WTC11 (cell line): ENCODE results near the gene CCDC137. TPM values are rescaled to one million over a fixed set of nuclear protein-coding genes. Genes with fewer than 3 reads are reported as not detected.

ENCODE experiments used
- ATAC-seq: fragments of 200-7000 bp; cut with Tn5 transposase; 2 replicates; pipeline ENCODE4 v1.10.0; 2021; ENCODE audit warnings: mild to moderate bottlenecking, moderate library complexity
- CTCF ChIA-PET: fragments of 300-600 bp; sonication (Branson Sonifier 250); formaldehyde crosslinking; loops from one replicate; lab custom pipeline; 2021; ENCODE audit warnings: antibody characterized with exemption; lab: Charles Lee
- POLR2A ChIA-PET: fragments of 350-600 bp; sonication (Branson Sonifier 250); formaldehyde crosslinking; loops from one replicate; lab custom pipeline; 2021; ENCODE audit warnings: antibody characterized with exemption; lab: Charles Lee
- DNase-seq: peaks from one replicate; pipeline ENCODE4 v3.0.0; 2021; ENCODE audit warnings: low spot score
- H3K27ac Mint-ChIP-seq: 2 replicates; pipeline ENCODE4 v1.8.0; 2021; ENCODE audit warnings: mixed read lengths
- H3K27me3 Mint-ChIP-seq: 2 replicates; pipeline ENCODE4 v1.8.0; 2021; ENCODE audit warnings: low read depth, mild to moderate bottlenecking, moderate library complexity, mixed read lengths
- H3K36me3 Mint-ChIP-seq: 2 replicates; pipeline ENCODE4 v1.8.0; 2021; ENCODE audit warnings: mixed read lengths
- H3K4me1 Mint-ChIP-seq: 2 replicates; pipeline ENCODE4 v1.8.0; 2022; ENCODE audit warnings: mixed read lengths
- H3K4me3 Mint-ChIP-seq: 2 replicates; pipeline ENCODE4 v1.8.0; 2021; ENCODE audit warnings: mild to moderate bottlenecking, moderate library complexity, mixed read lengths
- H3K9me3 Mint-ChIP-seq: 2 replicates; pipeline ENCODE4 v1.8.0; 2021; ENCODE audit warnings: mixed read lengths
- ARID4B ChIP-seq: sonication (generic); formaldehyde crosslinking; IDR thresholded peaks from 2 replicates; pipeline ENCODE4 v1.8.0; 2023; ENCODE audit warnings: missing genetic modification reagents, mild to moderate bottlenecking, borderline replicate concordance
- FOXJ3 ChIP-seq: sonication (generic); formaldehyde crosslinking; IDR thresholded peaks from 2 replicates; pipeline ENCODE4 v1.9.0; 2021; ENCODE audit warnings: missing genetic modification reagents, mild to moderate bottlenecking, borderline replicate concordance
- IRF1 ChIP-seq: sonication (generic); formaldehyde crosslinking; IDR thresholded peaks from 2 replicates; pipeline ENCODE4 v1.8.0; 2023; ENCODE audit warnings: missing genetic modification reagents
- NFE2L1 ChIP-seq: sonication (generic); formaldehyde crosslinking; IDR thresholded peaks from 2 replicates; pipeline ENCODE4 v1.8.1; 2023; ENCODE audit warnings: missing genetic modification reagents
- NR1H2 ChIP-seq: sonication (generic); formaldehyde crosslinking; IDR thresholded peaks from 2 replicates; pipeline ENCODE4 v1.9.0; 2021; ENCODE audit warnings: mild to moderate bottlenecking, moderate library complexity, missing genetic modification reagents
- SOX15 ChIP-seq: fragments of 250-450 bp; sonication (Bioruptor Pico); IDR thresholded peaks from 2 replicates; pipeline ENCODE4 v1.9.0; 2021; ENCODE audit warnings: mild to moderate bottlenecking
- USF1 ChIP-seq: sonication (generic); formaldehyde crosslinking; IDR thresholded peaks from 2 replicates; pipeline ENCODE4 v1.8.0; 2022; ENCODE audit warnings: mild to moderate bottlenecking, missing genetic modification reagents
- ZBTB21 ChIP-seq: sonication (generic); formaldehyde crosslinking; IDR thresholded peaks from 2 replicates; pipeline ENCODE4 v1.8.1; 2023; ENCODE audit warnings: mild to moderate bottlenecking, missing genetic modification reagents, borderline replicate concordance
- ZNF263 ChIP-seq: sonication (generic); formaldehyde crosslinking; IDR thresholded peaks from 2 replicates; pipeline ENCODE4 v1.8.1; 2022; ENCODE audit warnings: low read depth, mild to moderate bottlenecking, moderate library complexity, missing genetic modification reagents
- ZNF317 ChIP-seq: sonication (generic); formaldehyde crosslinking; IDR thresholded peaks from 2 replicates; pipeline ENCODE4 v1.8.1; 2023; ENCODE audit warnings: low read depth, mild to moderate bottlenecking, moderate library complexity, missing genetic modification reagents, borderline replicate concordance
- ZNF512 ChIP-seq: sonication (generic); formaldehyde crosslinking; IDR thresholded peaks from 2 replicates; pipeline ENCODE4 v1.8.1; 2022; ENCODE audit warnings: missing genetic modification reagents, borderline replicate concordance
- ZNF532 ChIP-seq: fragments of 250-450 bp; sonication (Bioruptor Pico); IDR thresholded peaks from 2 replicates; pipeline ENCODE4 v1.9.0; 2021; ENCODE audit warnings: mild to moderate bottlenecking, borderline replicate concordance
- ZNF671 ChIP-seq: fragments of 250-450 bp; sonication (Bioruptor Pico); IDR thresholded peaks from 2 replicates; pipeline ENCODE4 v1.8.0; 2021; ENCODE audit warnings: mild to moderate bottlenecking
- total RNA-seq: library from RNA; stranded (reverse); gene quantifications from 3 replicates; pipeline ENCODE4 v1.2.3, GENCODE V29; 2021

The CCDC137 gene
- total RNA-seq, 1 experiment from 2014 or later: 36.8 TPM

- ATAC-seq: peak; percentile 9
- no peak for DNase-seq
- ChIA-PET POLR2A (interaction anchor here (2.3 kb wide), 1 partner anchor 10 kb away, joined by 11 read pairs; the partner anchor contains the start of gene SLC25A10), CTCF (interaction anchor here (0.6 to 2.2 kb wide), 4 partner anchors 17 to 26 kb away, joined by 3 to 9 read pairs (median 7); partner anchors contain the start of genes ARL16 and HGS)
- Mint-ChIP-seq H3K4me1 (peaks cover 16% of the 10 kb centered on the region), H3K27me3 (no peaks in the 10 kb centered on the region), H3K9me3 (no peaks in the 10 kb centered on the region), H3K36me3 (peaks cover 52% of the 10 kb centered on the region), H3K4me3 (peak overlapping the region; percentile 98), H3K27ac (peak overlapping the region; percentile 70; the same call in 1 of the 2 replicates)
- no peak for TF ChIP-seq ARID4B
- no peak for TF ChIP-seq ZNF263 (CRISPR knock-in tag)
Observed at GRCh38 chr17:81701288-81702071, 34.9 kb downstream of the CCDC137 start.

GRCh38 chr17:81702934-81703746, 36.6 kb downstream of the CCDC137 start, which contains the start of gene MRPL12:
TSS of gene MRPL12 (plus strand) at chr17:81703367. CDS start at chr17:81703502, 135 bp downstream.
- peaks cover 45% of the 10 kb centered on the region for H3K36me3 Mint-ChIP-seq
- H3K9me3 Mint-ChIP-seq: no peaks in the 10 kb centered on the region
- POLR2A ChIA-PET: interaction anchor here (0.6 to 2.3 kb wide), 9 partner anchors 8 to 222 kb away, joined by 3 to 11 read pairs (median 4); partner anchors contain the start of genes ARL16, HGS and SLC25A10
- CTCF ChIA-PET: interaction anchor here (0.8 to 2.2 kb wide), 11 partner anchors 9 to 317 kb away, joined by 3 to 13 read pairs (median 4); partner anchors contain the start of genes ARL16, HGS and SLC25A10
- H3K27me3 Mint-ChIP-seq: no peaks in the 10 kb centered on the region
- ATAC-seq (peak; percentile 84), DNase-seq (peak; percentile 94)
- H3K4me1 Mint-ChIP-seq: peaks cover 16% of the 10 kb centered on the region
- peak within 1 kb of the TSS; percentile 98 for H3K4me3 Mint-ChIP-seq
- H3K27ac Mint-ChIP-seq: peak within 1 kb of the TSS; percentile 95
- TF ChIP-seq ZNF263 (CRISPR knock-in tag) (no peak), NR1H2 (no peak), IRF1 (no peak), FOXJ3 (CRISPR knock-in tag) (no peak), NFE2L1 (CRISPR knock-in tag) (peak; percentile 65; the same call in 1 of the 2 replicates), SOX15 (CRISPR knock-in tag) (no peak), ARID4B (peak; percentile 63; the same call in 1 of the 2 replicates), USF1 (no peak; the same call in 1 of the 2 replicates), ZNF317 (no peak), ZNF671 (CRISPR knock-in tag) (no peak), ZNF532 (CRISPR knock-in tag) (no peak), ZNF512 (CRISPR knock-in tag) (no peak), ZBTB21 (CRISPR knock-in tag) (no peak; the same call in 1 of the 2 replicates)
